Measurements from ENCODE around the gene DBNL.

The DBNL gene

GRCh38 chr7:44077061-44077460 is 32.6 kb downstream of the DBNL start:
- DNase-seq (ENCODE audit: low read depth in 2 of 2, low spot score in 1 of 2), result no peak

GRCh38 chr7:44077681-44078091 is 33.2 kb downstream of the DBNL start:
- DNase-seq (ENCODE audit: low read depth in 2 of 2, low spot score in 1 of 2), result no peak

- DNase-seq (ENCODE audit: low read depth in 2 of 2, low spot score in 1 of 2), result no peak
These were observed 34.0 kb downstream of the DBNL start for GRCh38 chr7:44078521-44078920.

GRCh38 chr7:44079331-44080021 is 35.0 kb downstream of the DBNL start:
- no peak for DNase-seq (ENCODE audit: low read depth in 2 of 2, low spot score in 1 of 2)

- DNase-seq (ENCODE audit: low read depth in 2 of 2, low spot score in 1 of 2), result no peak
These were observed 35.6 kb downstream of the DBNL start for GRCh38 chr7:44080118-44080517.

GRCh38 chr7:44080686-44081265 is 36.3 kb downstream of the DBNL start:
- DNase-seq (ENCODE audit: low read depth in 2 of 2, low spot score in 1 of 2), result no peak

- DNase-seq (ENCODE audit: low read depth in 2 of 2, low spot score in 1 of 2), result no peak
These were observed 36.8 kb downstream of the DBNL start for GRCh38 chr7:44081266-44081748.

GRCh38 chr7:44082541-44083207 is 38.2 kb downstream of the DBNL start:
- DNase-seq (ENCODE audit: low read depth in 2 of 2, low spot score in 1 of 2), result peak; percentile 91 to 96

- DNase-seq (ENCODE audit: low read depth in 2 of 2, low spot score in 1 of 2), result no peak
These were observed 39.3 kb downstream of the DBNL start for GRCh38 chr7:44083796-44084195.

GRCh38 chr7:44084701-44085100 is 40.2 kb downstream of the DBNL start:
- DNase-seq (ENCODE audit: low read depth in 2 of 2, low spot score in 1 of 2), result no peak

- no peak for DNase-seq (ENCODE audit: low read depth in 2 of 2, low spot score in 1 of 2)
These were observed 41.0 kb downstream of the DBNL start for GRCh38 chr7:44085546-44085945.

GRCh38 chr7:44086627-44087026 is 42.1 kb downstream of the DBNL start:
- DNase-seq (ENCODE audit: low read depth in 2 of 2, low spot score in 1 of 2), result no peak

- no peak for DNase-seq (ENCODE audit: low read depth in 2 of 2, low spot score in 1 of 2)
These were observed 43.7 kb downstream of the DBNL start for GRCh38 chr7:44087911-44088838.

GRCh38 chr7:44093102-44093641 is 48.7 kb downstream of the DBNL start:
- no peak for DNase-seq (ENCODE audit: low read depth in 2 of 2, low spot score in 1 of 2)

GRCh38 chr7:44094365-44094764 is 49.9 kb downstream of the DBNL start:
- no peak for DNase-seq (ENCODE audit: low read depth in 2 of 2, low spot score in 1 of 2)

- no peak for DNase-seq (ENCODE audit: low read depth in 2 of 2, low spot score in 1 of 2)
These were observed 50.5 kb downstream of the DBNL start for GRCh38 chr7:44094883-44095592.

- DNase-seq (ENCODE audit: low read depth in 2 of 2, low spot score in 1 of 2), result no peak
These were observed 51.3 kb downstream of the DBNL start for GRCh38 chr7:44095781-44096180.

GRCh38 chr7:44096326-44096881 is 51.9 kb downstream of the DBNL start:
- DNase-seq (ENCODE audit: low read depth in 2 of 2, low spot score in 1 of 2), result no peak

- DNase-seq (ENCODE audit: low read depth in 2 of 2, low spot score in 1 of 2), result no peak
These were observed 52.8 kb downstream of the DBNL start for GRCh38 chr7:44097064-44097932.
